SK-N-SH (cell line): ENCODE results near the gene SDC3. TPM values are rescaled to one million over a fixed set of nuclear protein-coding genes. Genes with fewer than 3 reads are reported as not detected.

Source experiments
- CTCF ChIA-PET: fragments of 300-600, 350-600 bp; formaldehyde crosslinking; extraction: SDS; loops from one replicate; lab custom pipeline; 2021; lab: Yijun Ruan, JAX
- POLR2A ChIA-PET: fragments of 350-600 bp; sonication (Branson Sonifier 250); formaldehyde crosslinking; extraction: SDS; loops from one replicate; lab custom pipeline; 2020; ENCODE audit warnings: antibody characterized with exemption, inconsistent platforms; lab: Yijun Ruan, JAX
- DNase-seq: peaks from one replicate; pipeline ENCODE4 v3.0.0; 2012
- H2AFZ ChIP-seq: fragments of 200-600 bp; sonication (generic); 2 replicates; pipeline ENCODE4 v1.8.1; 2016; ENCODE audit warnings: antibody characterized with exemption, mild to moderate bottlenecking, low read depth
- H3F3A ChIP-seq: fragments of 200-600 bp; sonication (generic); replicated peaks from 2 replicates; pipeline ENCODE3; 2016; ENCODE audit warnings: antibody characterized with exemption, mild to moderate bottlenecking; ENCODE audit not compliant: insufficient read depth
- H3K27ac ChIP-seq, 2 experiments: fragments of 200-500 bp in 1 of 2; fragments of 200-600 bp in 1 of 2; sonication (Bioruptor generic) in 1 of 2; sonication (generic), shearing (Covaris generic) in 1 of 2; 2 replicates each; pipeline versions ENCODE4 v1.5.1 to v1.6.1; 2014 to 2016; ENCODE audit warnings: low read depth in 2 of 2, inconsistent platforms in 1 of 2, low read length in 1 of 2, mild to moderate bottlenecking in 1 of 2, mixed read lengths in 1 of 2
- H3K27me3 ChIP-seq: fragments of 200-600 bp; sonication (generic), shearing (Covaris generic); 2 replicates; pipeline ENCODE4 v1.6.1; 2016; ENCODE audit warnings: mixed run types; ENCODE audit not compliant: insufficient read depth
- H3K36me3 ChIP-seq, 2 experiments: fragments of 200-500 bp in 1 of 2; fragments of 200-600 bp in 1 of 2; sonication (Bioruptor generic) in 1 of 2; sonication (generic) in 1 of 2; replicated peaks in 1 of 2; 2 replicates each; pipeline versions ENCODE3 to v1.5.1; 2014 to 2016; ENCODE audit warnings: low read length in 1 of 2, mild to moderate bottlenecking in 1 of 2; ENCODE audit not compliant: insufficient read depth in 2 of 2, control insufficient read depth in 1 of 2
- H3K4me1 ChIP-seq, 2 experiments: fragments of 200-500 bp in 1 of 2; fragments of 200-600 bp in 1 of 2; sonication (Bioruptor generic) in 1 of 2; sonication (generic), shearing (Covaris generic) in 1 of 2; 2 replicates each; pipeline versions ENCODE4 v1.5.1 to v1.6.1; 2014 to 2016; ENCODE audit warnings: low read depth in 1 of 2, low read length in 1 of 2, mixed run types in 1 of 2; ENCODE audit not compliant: insufficient read depth in 2 of 2, control insufficient read depth in 1 of 2
- H3K4me2 ChIP-seq: fragments of 200-600 bp; sonication (generic), shearing (Covaris generic); 2 replicates; pipeline ENCODE4 v1.6.1; 2017; ENCODE audit warnings: mixed run types
- H3K4me3 ChIP-seq, 2 experiments: fragments of 200-500 bp in 1 of 2; fragments of 200-600 bp in 1 of 2; sonication (Bioruptor generic) in 1 of 2; sonication (generic), shearing (Covaris generic) in 1 of 2; 2 replicates each; pipeline versions ENCODE4 v1.5.1 to v1.8.1; 2014 to 2016; ENCODE audit warnings: low read depth in 2 of 2, inconsistent platforms in 1 of 2, low read length in 1 of 2, mild to moderate bottlenecking in 1 of 2, mixed read lengths in 1 of 2, moderate library complexity in 1 of 2
- H3K79me2 ChIP-seq: fragments of 200-600 bp; sonication (generic); 2 replicates; pipeline ENCODE4 v1.8.1; 2017; ENCODE audit warnings: mild to moderate bottlenecking; ENCODE audit not compliant: insufficient read depth
- H3K9ac ChIP-seq: fragments of 200-600 bp; sonication (generic); 2 replicates; pipeline ENCODE4 v1.6.1; 2017; ENCODE audit warnings: mixed run types
- H3K9me2 ChIP-seq: fragments of 200-600 bp; sonication (generic); 2 replicates; pipeline ENCODE4 v1.6.1; 2017; ENCODE audit warnings: mixed run types
- H3K9me3 ChIP-seq: fragments of 200-600 bp; sonication (generic); 2 replicates; pipeline ENCODE4 v1.6.1; 2017; ENCODE audit warnings: mixed run types, mild to moderate bottlenecking, moderate library complexity
- H4K20me1 ChIP-seq: fragments of 200-600 bp; sonication (generic); 2 replicates; pipeline ENCODE4 v1.6.1; 2017; ENCODE audit warnings: mild to moderate bottlenecking, mixed run types; ENCODE audit not compliant: insufficient read depth
- FOSL2 ChIP-seq: IDR thresholded peaks from 2 replicates; pipeline ENCODE4 v1.4.0; 2012; ENCODE audit warnings: low read depth, mild to moderate bottlenecking, moderate library complexity, borderline replicate concordance
- GABPA ChIP-seq: IDR thresholded peaks from 2 replicates; pipeline ENCODE4 v1.4.0; 2012; ENCODE audit warnings: low read depth, mild to moderate bottlenecking
- GATA2 ChIP-seq: sonication (generic); formaldehyde crosslinking; IDR thresholded peaks from 2 replicates; pipeline ENCODE4 v1.5.0; 2020; ENCODE audit warnings: mild to moderate bottlenecking, missing genetic modification reagents
- RAD21 ChIP-seq: IDR thresholded peaks from 2 replicates; pipeline ENCODE4 v1.6.1; 2012; ENCODE audit warnings: mild to moderate bottlenecking, low read length
- REST ChIP-seq: IDR thresholded peaks from 2 replicates; pipeline ENCODE4 v1.6.1; 2012; ENCODE audit warnings: mild to moderate bottlenecking, low read depth, low read length, moderate library complexity
- WGBS: methylation state at CpG from one replicate; pipeline ENCODE4 v1.1.6; 2017; ENCODE audit warnings: low lambda C conversion rate; 5-methylcytosine and 5-hydroxymethylcytosine counted together
- polyA plus RNA-seq, 3 experiments: library from polyadenylated mRNA; depleted of rRNA; stranded (reverse); fragments of >200 nt; gene quantifications; 2 replicates each; pipeline ENCODE4 v1.2.3, GENCODE V29; 2012
- TF ChIP-seq, protein P1 (sequence below): fragments of 200-600 bp; sonication (generic); IDR thresholded peaks from 2 replicates; pipeline ENCODE4 v1.6.1; 2017; ENCODE audit warnings: antibody characterized with exemption, mild to moderate bottlenecking, moderate library complexity
- TF ChIP-seq, protein P2 (sequence below): IDR thresholded peaks from 2 replicates; pipeline ENCODE4 v1.4.0; 2012; ENCODE audit warnings: low read depth, borderline replicate concordance

Gene SDC3
- polyA plus RNA-seq, 1 of the 3 experiments (the other 2 are of a cell fraction) = 18.8 TPM

- TF ChIP-seq GABPA (no peak), REST (no peak), FOSL2 (no peak)
- TF ChIP-seq, protein P1, sequence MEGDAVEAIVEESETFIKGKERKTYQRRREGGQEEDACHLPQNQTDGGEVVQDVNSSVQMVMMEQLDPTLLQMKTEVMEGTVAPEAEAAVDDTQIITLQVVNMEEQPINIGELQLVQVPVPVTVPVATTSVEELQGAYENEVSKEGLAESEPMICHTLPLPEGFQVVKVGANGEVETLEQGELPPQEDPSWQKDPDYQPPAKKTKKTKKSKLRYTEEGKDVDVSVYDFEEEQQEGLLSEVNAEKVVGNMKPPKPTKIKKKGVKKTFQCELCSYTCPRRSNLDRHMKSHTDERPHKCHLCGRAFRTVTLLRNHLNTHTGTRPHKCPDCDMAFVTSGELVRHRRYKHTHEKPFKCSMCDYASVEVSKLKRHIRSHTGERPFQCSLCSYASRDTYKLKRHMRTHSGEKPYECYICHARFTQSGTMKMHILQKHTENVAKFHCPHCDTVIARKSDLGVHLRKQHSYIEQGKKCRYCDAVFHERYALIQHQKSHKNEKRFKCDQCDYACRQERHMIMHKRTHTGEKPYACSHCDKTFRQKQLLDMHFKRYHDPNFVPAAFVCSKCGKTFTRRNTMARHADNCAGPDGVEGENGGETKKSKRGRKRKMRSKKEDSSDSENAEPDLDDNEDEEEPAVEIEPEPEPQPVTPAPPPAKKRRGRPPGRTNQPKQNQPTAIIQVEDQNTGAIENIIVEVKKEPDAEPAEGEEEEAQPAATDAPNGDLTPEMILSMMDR = no peak
Measured at GRCh38 chr1:30842697-30843354, 65.7 kb downstream of the SDC3 start (continued).

DNA sequence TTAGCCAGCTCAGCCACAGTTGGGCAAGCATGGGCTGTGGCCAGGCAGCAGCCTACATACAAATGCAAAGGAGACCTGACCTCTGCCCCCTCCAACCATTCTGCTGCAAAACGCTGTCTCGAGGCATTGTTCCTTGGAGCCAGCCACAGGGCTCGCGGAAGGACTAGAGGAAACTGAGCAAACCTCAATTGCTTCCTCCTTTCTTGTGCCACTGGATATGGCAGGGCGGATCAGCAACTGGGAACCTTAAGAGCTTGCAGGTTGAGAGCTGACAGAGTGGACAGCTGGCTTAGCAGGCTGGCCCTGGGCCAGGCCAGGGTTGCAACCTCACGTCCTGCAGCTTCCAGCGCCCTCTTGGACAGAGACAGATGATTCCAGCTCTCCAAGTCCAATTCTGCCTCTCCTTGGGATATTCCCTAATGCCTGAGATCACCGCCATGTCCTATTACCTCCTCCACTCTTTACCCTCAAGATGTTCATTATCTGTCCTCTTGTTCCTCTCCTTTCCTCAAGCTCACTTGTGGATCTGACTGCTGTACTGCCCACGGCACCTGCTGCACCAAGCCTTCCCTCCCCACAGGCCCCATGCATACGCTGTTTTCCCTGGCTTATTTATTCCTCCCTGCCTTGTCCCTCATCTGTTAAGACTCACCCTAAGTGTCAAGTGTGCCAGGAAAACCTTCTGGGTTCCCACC lies 67.5 kb downstream of the SDC3 start:
- H3K4me1 ChIP-seq = peaks cover 0 to 8% of the 10 kb centered on the region in 2 experiments; a peak in 1 of 4 replicates
- no peak overlapping the region for H2AFZ ChIP-seq
- DNase-seq = no peak
- CTCF ChIA-PET = interaction anchor here (0.8 to 4.5 kb wide), 8 partner anchors 8 to 70 kb away, joined by 3 to 28 read pairs (median 4); no protein-coding TSS in a partner anchor
- H3K4me2 ChIP-seq = no peak overlapping the region
- H3K9ac ChIP-seq = no peak overlapping the region
- no peaks in the 10 kb centered on the region for H3K9me2 ChIP-seq
- no peaks in the 10 kb centered on the region for H3F3A ChIP-seq
- POLR2A ChIA-PET = no interaction called here
- no peak overlapping the region for H3K4me3 ChIP-seq
- 78% methylated on average over 8 of the region's 10 CpGs for WGBS
- no peak overlapping the region for H3K27ac ChIP-seq
- no peaks in the 10 kb centered on the region for H3K9me3 ChIP-seq
- no peaks in the 10 kb centered on the region for H3K36me3 ChIP-seq
- TF ChIP-seq, protein P2, sequence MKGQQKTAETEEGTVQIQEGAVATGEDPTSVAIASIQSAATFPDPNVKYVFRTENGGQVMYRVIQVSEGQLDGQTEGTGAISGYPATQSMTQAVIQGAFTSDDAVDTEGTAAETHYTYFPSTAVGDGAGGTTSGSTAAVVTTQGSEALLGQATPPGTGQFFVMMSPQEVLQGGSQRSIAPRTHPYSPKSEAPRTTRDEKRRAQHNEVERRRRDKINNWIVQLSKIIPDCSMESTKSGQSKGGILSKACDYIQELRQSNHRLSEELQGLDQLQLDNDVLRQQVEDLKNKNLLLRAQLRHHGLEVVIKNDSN = no peak
- TF ChIP-seq, protein P1 = no peak
- TF ChIP-seq FOSL2 (no peak), RAD21 (peak; percentile 15; the same call in 1 of the 2 replicates), GATA2 (CRISPR knock-in tag) (no peak)
- H3K27me3 ChIP-seq = no peaks in the 10 kb centered on the region
- H4K20me1 ChIP-seq = no peaks in the 10 kb centered on the region
- no peaks in the 10 kb centered on the region for H3K79me2 ChIP-seq
